ENCODE measurements around the gene ALK.

The ALK gene

DNA sequence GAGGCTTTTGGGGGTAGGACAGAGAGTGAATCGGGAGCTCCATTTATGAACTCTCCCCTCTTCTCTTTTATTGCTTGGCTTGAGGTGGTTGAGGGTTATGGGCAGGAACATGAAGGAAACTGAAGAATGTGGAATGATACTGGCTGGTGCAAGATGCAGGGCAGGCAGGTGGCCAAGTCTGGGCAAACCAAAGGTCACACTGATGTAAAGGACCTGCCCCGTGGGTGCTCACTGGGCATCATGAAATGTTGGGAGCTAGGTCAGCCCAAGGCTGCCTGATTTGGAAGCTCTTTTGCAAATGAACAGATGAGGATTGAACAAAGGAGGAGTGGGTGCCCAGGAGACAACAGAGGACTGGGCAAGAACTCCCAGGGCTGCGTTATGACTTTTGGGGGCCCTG lies 477.2 kb downstream of the ALK start:
- no peak for DNase-seq (ENCODE audit: low spot score)
- H3K4me3 ChIP-seq, result no peak overlapping the region
- TF ChIP-seq CTCF (IDR thresholded peaks at IDR 0.05), result no peak
- no peak overlapping the region for H3K27ac ChIP-seq

DNA sequence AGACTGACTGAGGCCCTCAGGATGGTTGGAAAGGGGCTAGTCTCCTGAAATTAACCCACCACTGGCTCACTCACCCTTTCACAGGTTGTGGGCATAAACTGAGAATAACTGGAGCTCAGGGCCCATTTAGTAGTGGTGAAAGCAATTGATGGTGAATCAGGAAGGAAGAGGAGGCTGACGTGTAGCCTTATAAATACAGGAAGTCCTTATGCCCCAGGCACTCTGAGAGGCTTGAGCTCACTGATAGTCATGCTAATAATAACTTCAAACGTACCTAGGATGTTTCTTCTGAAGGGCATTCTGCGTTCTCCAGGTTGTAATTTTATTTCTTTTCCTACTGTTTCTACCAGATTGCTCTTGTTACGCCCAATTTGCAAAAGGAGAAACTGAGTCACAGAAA lies 477.8 kb downstream of the ALK start:
- H3K27ac ChIP-seq, result no peak overlapping the region
- H3K4me3 ChIP-seq, result no peak overlapping the region
- no peak for TF ChIP-seq CTCF (IDR thresholded peaks at IDR 0.05)
- DNase-seq (ENCODE audit: low spot score), result no peak

GRCh38 chr2:29443151-29443550 lies 478.2 kb downstream of the ALK start:
- H3K27ac ChIP-seq, result no peak overlapping the region
- no peak for TF ChIP-seq CTCF (IDR thresholded peaks at IDR 0.05)
- no peak overlapping the region for H3K4me3 ChIP-seq
- DNase-seq (ENCODE audit: low spot score), result no peak

DNA sequence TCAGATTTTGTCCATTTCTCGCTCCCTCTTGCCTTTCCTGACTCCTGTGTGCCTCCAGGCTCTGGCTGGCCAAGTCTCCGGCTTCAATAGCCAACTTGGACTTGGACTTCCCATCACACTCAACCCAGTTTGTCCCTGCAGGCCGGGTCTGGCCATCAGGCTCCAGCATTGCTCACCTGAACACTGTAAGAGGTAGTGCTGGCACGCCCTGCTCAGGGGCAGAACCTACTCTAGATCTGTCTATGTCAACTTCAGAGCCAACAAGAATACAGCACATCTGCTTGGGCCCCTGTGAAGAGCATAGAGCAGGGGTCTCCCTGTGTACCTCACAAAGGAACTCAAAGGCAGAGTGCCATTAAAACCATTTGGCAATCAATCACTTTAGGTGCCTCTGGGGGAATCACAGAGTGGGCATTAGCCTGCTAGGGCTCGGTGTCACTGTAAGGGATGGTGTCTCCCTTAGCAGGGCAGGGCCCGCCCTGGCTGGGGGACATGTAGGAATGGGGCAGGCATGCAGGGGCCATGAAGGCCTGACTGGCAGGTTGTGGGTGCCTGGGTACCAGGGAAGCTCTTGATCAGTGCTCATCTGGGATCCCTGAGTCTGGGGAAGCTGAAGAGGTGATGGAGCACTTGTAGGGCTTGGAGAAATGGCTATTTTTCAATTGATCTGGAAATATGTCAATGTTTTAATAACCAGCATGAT lies 480.3 kb downstream of the ALK start:
- no peak for DNase-seq (ENCODE audit: low spot score)
- no peak overlapping the region for H3K4me3 ChIP-seq
- TF ChIP-seq CTCF (IDR thresholded peaks at IDR 0.05), result no peak
- H3K27ac ChIP-seq, result no peak overlapping the region

GRCh38 chr2:29433920-29434319 lies 487.5 kb downstream of the ALK start:
- no peak overlapping the region for H3K4me3 ChIP-seq
- TF ChIP-seq CTCF (IDR thresholded peaks at IDR 0.05), result no peak
- H3K27ac ChIP-seq, result no peak overlapping the region
- no peak for DNase-seq (ENCODE audit: low spot score)

DNA sequence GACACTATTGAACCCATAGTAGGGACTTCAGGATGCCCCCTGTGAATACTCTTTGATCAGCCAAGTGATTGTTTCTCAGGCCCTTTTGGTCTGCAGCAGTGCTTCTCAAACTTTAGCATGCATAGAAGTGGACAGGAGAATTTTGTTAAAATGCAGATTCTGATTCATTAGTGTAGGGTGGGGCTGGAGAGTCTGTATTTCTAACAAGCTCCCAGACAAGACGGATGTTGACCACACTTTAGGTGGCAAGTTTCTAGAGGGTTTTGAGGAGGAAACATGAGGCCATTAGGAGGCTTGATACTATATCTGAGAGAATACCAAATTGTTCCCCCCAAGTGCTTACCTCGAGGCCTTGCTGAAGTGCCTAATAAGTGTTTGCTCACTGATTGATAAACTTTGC lies 488.3 kb downstream of the ALK start:
- DNase-seq (ENCODE audit: low spot score), result no peak
- Histone ChIP-seq H3K27ac (no peak overlapping the region), H3K4me3 (no peak overlapping the region)
- TF ChIP-seq CTCF (IDR thresholded peaks at IDR 0.05), result no peak

- Histone ChIP-seq H3K27ac (no peak overlapping the region), H3K4me3 (no peak overlapping the region)
- DNase-seq (ENCODE audit: low spot score), result no peak
- TF ChIP-seq CTCF (IDR thresholded peaks at IDR 0.05), result no peak
Observed at GRCh38 chr2:29431485-29431884, 489.9 kb downstream of the ALK start.
